GM18498 (cell line): Measurements from ENCODE around the gene CNPY2.
A peak's percentile ranks its signal among the peaks of the same experiment; 100 is the strongest.
"Not testable (repeated sequence)": the region's sequence is repeated elsewhere in the genome, so short reads cannot be mapped to it uniquely, and the experiment has no call there.

Experiments used
- ATAC-seq: cut with Tn5 transposase; IDR thresholded peaks from one replicate; pipeline ENCODE4 v1.9.1; 2021; ENCODE audit warnings: mild to moderate bottlenecking, moderate library complexity; ENCODE audit not compliant: unreplicated experiment

The CNPY2 gene

GRCh38 chr12:56315622-56316473, at the start of gene CNPY2:
Gene CNPY2 (minus strand): TSS chr12:56315988. CDS start chr12:56315217, 771 bp downstream.
- ATAC-seq: peak; percentile 90

DNA sequence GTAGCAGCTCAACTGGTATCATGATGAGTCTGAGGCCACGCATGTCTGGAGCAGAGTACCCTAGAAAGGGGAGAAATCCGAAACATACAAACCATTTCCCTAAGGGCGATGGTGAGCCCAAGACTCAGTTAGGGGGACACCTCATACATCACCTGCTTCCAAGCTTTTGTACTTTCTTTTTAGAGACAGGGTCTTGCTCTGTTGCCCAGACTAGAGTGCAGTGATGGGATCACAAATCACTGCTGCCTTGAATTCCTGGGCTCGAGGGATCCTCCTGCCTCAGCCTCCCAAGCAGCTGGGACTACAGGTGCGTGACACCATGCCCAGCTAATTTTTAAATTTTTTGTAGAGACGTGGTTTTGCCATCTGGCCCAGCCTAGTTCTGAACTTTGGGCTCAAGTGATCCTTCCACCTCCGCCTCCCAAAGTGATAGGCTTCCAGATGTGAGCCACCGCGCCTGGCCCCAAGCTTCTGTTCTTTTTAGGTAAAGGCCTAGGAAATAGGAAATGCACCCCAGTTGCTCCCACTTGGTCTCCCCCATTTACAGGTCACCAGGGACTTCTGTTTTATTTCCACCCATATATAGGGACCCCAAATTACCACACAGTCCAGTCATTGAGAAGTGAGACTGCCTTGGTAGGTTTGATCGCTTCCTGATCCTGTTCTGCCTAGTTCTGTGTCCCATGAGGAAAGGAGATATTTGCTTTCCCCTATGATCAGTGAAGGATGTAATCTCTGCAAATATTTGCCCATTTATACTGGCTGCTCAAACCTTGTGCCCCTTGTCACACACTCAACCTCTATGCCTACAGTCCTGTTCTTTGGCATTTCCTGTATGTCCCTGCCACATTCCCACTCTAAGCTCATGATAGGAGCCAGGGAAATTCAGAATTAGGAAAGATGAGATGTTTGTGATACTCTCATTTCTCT, 46.6 kb upstream of the CNPY2 start, which contains the start of gene APOF:
APOF (minus strand) TSS at position 728 of the 930 bp plus-strand sequence; CDS start at position 616, 112 bp downstream.
- no peak for ATAC-seq

DNA sequence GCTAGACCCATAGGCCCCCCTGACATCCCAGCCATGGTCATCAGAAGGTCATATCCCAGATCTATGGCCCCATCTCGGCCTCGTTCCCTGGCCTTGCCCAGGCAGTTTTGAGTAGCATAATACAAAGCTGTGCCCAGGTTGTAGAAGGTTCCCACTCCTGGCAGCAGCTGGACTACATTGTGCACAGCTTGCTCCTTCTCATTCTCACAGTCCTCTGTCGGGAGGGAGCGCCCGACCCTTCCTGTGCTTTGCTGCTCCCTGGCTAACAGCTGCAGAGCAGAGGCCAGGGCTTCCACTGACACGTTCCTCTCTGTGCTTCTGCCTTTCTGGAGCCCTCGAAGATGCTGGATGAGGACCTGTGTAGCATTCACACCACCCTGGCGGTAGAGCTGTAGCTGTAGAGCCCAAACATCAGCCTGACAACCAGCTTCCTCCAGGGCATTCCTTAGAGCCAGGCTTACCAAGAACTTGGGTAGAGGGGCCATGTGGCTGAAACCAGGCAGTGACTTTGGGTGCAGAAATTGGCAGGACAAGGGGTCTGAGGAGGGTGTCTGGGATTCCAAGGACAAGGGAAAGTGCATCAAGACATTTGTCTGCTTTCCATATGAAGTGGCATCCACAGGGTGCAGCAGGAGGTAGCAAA, 45.8 kb upstream of the CNPY2 start:
- no peak for ATAC-seq

DNA sequence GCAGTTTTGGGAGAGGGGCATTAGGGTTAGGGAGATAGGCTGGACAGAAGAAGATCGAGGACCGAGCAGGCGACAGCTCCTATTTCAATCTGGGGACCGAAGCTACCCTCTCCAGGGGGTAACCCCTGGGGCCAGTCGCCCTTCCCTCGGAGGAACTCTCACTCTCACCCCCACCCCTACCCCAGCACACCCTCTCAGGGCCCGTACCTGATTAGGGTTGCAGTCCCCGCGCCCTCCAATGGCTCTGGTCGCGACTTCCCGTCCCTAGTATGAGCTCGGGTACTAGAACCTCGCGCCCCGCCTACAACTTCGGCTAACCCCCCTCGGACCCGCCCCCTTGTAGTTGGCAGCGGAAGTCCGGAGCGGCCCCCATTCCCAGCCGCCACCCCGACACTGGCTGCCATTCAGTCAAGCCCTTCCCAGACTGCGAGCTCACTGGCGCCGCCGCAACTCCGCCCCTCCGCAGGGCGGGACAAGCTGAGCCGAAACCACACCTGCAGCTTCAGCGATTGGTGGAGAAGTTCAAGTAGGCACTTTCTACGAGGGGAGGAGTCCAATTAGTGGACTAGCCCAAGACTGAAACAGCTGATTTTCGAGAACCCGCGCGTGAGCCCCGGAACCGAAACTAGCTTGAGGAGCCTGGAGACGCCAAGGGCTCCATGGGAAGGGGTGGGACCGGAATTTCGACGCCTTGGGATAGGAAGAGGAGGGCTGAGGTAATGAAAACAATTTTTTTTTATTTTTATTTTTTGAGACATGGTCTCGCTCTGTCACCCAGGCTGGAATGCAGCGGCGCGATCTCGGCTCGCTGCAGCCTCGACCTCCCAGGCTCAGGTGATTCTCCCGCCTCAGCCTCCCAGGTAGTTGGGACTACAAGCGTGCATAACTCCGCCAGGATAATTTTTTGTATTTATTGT, 44.3 kb upstream of the CNPY2 start, which contains the start of gene STAT2:
STAT2 (minus strand) TSS at position 257 of the 917 bp plus-strand sequence. CDS start 3,536 bp downstream, outside the sequence.
- peak; percentile 95 for ATAC-seq

DNA sequence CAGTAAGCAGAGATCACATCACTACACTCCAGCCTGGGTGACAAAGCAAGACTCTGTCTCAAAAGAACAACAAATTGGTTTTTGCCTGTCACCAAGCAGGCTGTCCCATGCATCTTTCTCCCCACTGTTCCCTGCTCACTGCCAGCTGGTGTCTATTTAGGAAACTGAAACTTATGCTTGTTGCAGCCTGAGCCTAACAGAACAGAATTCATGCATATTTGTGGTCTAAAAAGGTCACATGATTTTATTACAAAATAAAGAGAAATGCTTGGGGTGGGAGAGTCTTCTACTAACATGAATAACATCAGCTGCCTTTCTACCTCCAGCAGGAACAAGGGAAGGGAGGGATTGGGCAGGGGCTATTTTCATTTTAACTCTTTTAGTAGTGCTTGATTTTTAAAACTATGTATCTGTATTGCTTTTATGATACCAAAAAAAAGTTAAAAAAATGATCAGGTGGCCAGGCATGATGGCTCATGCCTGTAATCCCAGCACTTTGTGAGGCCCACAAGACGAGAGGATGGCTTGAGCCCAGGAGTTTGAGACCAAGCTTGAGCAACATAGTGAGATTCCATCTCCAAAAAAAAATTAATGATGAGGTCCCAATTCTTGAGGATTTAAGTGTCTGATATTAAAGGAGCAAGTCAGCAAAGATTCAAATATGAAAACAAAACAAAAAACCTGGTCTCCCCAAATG, 43.2 kb upstream of the CNPY2 start:
- no peak for ATAC-seq

GRCh38 chr12:56351325-56351724, 35.5 kb upstream of the CNPY2 start:
- ATAC-seq: no peak

DNA sequence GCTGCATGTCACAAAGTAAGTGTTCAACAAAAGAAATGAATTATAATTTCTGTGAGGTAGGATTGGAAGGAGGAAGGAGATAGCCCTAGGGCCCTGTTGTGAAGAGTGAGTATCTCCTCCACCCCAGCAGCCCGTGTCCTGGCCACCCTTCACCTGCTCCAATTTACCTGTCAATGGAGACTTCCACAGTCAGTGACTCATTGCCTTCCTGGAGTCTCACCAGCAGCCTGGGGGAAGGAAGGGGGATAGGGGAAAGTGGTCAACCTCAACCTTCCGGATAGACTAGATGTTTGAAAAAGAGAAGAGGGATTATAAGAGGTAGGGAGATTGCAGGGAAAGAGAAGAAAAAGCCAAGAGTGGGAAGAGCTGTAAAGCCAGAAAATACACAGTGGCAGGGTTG, 34.9 kb upstream of the CNPY2 start:
- no peak for ATAC-seq

DNA sequence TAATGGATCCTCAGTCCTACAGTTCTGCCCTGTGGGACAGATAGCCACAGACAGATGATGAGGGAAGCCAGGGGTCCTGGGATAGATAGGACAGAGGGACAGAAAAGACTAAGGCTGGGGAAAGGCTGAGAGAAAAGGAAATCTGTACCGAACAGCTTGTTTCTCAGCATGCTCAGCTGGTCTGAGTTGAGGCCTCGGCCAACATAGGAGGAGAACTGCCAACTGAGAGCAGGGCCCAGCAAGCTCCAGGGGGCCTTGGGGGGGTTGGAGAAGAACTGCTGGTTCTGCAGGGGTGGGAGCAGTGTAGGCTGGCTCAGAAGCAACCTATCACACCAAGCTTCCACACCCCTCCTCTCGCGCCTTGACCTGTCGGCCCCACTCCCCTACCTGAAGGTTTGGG, 33.0 kb upstream of the CNPY2 start:
- ATAC-seq: no peak

GRCh38 chr12:56347255-56347654, 31.5 kb upstream of the CNPY2 start:
- ATAC-seq: not testable (repeated sequence)

DNA sequence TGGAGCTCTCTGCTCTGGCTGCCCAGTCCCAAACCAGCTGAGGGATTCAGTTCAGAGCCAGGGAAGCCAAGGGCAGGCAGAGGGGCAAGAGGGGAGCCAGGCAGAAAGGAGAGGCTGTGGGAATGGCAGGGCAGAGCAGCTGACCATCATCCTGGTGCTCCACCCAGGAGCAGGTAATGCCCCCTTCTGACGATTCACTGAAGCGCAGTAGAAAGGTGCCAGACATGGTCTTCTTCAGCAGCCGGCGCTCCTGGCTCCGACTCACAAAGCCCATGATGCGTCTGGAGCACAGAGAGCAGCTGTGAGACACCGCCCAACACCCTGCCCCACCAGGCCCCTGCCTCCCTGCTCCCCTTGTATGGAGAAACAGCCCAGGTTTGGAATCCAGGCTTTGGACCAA, 30.9 kb upstream of the CNPY2 start:
- ATAC-seq: no peak

GRCh38 chr12:56342290-56342689, 26.5 kb upstream of the CNPY2 start:
- not testable (repeated sequence) for ATAC-seq

GRCh38 chr12:56341616-56342015, 25.8 kb upstream of the CNPY2 start:
- no peak for ATAC-seq

GRCh38 chr12:56339158-56339422, 23.3 kb upstream of the CNPY2 start:
- no peak for ATAC-seq

DNA sequence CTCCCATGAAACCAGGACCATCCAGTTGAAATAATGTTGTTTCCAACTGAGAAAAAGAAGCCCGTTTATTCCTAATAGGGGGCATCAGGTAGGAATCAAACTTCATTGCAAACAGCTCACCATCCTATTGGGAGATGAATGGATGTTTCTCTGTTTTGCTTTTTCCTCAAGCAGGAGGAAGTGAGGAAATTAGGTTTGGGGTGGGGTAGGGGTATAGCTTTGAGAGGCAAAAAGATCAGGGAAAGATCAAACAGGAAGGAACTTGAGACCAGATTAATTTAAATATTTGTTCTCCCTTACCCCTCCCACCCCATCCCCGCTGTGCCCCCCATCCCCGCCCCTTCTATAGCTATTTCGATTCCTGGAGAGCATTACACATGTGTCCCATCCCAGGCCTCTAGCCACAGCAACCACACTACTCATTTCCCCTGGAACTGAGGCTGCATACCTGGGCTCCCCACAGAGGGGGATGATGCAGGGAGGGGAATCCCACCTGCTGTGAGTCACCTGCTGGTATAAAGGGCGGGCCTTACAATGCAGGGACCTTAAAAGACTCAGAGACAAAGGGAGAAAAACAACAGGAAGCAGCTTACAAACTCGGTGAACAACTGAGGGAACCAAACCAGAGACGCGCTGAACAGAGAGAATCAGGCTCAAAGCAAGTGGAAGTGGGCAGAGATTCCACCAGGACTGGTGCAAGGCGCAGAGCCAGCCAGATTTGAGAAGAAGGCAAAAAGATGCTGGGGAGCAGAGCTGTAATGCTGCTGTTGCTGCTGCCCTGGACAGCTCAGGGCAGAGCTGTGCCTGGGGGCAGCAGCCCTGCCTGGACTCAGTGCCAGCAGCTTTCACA, 22.7 kb upstream of the CNPY2 start, which contains the start of gene IL23A:
IL23A (plus strand) TSS at position 577 of the 850 bp plus-strand sequence; CDS start at position 738, 161 bp downstream.
- ATAC-seq: no peak

DNA sequence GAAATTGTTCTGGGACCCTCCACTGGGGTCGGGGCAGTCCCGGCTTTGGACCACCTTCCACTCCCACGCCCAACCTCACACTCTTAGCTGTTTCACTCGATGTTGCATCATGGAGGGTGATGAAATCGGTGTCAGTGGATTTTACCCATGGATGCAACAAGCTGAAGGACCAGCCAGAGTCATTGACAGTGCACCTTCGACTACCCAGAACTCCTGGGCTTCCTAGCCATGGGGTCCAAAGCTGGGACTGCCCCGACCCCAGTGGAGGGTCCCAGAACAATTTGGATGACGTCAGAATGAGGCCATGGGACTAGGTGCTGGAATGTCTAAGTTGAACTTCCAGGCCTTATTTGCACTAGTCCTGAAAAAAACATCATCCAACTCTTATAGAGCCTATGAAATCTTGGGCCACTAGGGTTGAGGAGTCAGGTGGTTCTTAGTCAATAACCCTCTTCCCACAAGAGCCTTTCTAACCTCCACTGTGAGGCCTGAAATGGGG, 22.0 kb upstream of the CNPY2 start:
- no peak for ATAC-seq

DNA sequence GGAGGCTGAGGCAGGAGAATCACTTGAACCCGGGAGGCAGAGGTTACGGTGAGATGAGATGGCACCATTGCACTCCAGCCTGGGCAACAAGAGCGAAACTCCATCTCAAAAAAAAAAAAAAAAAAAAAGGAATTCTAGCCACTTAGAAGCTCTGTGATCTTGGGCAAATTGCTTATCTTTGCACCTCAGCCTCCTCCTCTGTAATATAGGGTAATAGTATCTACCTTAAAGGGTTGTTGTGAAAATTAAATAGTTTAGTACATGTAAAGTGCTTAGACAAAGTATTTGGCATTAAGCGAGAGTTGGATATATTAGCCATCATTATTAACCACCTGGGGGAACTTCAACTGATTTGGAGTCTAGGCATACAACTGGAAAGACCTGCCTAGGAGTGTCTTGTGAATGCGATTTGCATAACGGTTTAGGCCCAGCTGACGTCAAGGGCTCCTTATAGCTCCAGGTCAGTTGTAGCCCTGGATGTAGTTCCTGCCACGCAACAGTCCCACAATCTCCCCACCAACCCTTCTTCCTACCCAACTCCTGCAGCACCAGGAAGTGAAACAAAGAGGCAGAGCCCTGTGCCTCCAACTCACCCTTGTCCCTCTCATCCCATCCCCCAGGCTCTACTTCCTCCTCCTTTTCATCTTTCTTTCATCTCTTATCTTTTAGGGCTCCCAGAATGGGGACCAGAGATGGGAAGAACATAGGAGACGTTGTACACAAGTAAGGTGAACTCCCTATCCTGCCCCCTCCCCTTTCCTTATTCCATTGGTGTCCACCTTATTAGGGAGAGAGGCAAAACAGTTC, 20.8 kb upstream of the CNPY2 start:
- no peak for ATAC-seq

DNA sequence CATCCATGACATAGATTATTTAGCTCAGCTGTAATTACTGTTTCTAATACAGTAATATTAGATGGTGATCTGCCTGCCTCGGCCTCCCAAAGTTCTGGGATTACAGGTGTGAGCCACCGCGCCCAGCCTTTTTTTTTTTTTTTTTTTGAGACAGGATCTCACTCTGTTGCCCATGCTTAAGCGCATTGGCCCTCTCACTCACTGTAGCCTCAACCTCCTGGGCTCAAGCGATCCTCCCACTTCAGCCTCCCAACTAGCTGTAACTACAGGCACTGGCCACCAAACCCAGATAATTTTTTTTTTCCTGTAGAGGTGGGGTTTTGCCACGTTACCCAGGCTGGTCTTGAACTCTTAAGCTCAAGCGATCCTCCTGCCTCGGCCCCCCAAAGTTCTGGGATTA, 19.7 kb upstream of the CNPY2 start:
- ATAC-seq: not testable (repeated sequence)

GRCh38 chr12:56334490-56334793, 18.7 kb upstream of the CNPY2 start:
- ATAC-seq: no peak
